Sigmoid colon (tissue), 4 donors: ENCODE results near the gene GPR39.

Experiments
- CTCF ChIP-seq, 4 experiments: fragments of 450-650 bp in 3 of 4; fragments of 200-600 bp in 1 of 4; IDR thresholded peaks; one replicate each; pipeline ENCODE4 v1.5.1; 2016 to 2019; ENCODE audit warnings: antibody characterized with exemption in 4 of 4, mild to moderate bottlenecking in 3 of 4, moderate library complexity in 2 of 4
- POLR2AphosphoS5 ChIP-seq, 4 donors: sonication (generic); formaldehyde crosslinking; IDR thresholded peaks; one replicate each; pipeline ENCODE4 v1.6.1; 2017; ENCODE audit warnings: antibody characterized with exemption in 4 of 4

- no peak for TF ChIP-seq CTCF (IDR thresholded peaks at IDR 0.05)
- no peak for TF ChIP-seq POLR2AphosphoS5 (IDR thresholded peaks at IDR 0.05)
Measured at GRCh38 chr2:132419941-132420340, 3.3 kb downstream of the GPR39 start.
